HG02870 (cell line): ENCODE results near the gene YWHAB.

ENCODE experiments used
- ATAC-seq: cut with Tn5 transposase; IDR thresholded peaks from one replicate; pipeline ENCODE4 v1.9.1; 2021; ENCODE audit warnings: mild to moderate bottlenecking, moderate library complexity; ENCODE audit not compliant: unreplicated experiment

The YWHAB gene

GRCh38 chr20:44911264-44911921, 25.9 kb downstream of the YWHAB start:
- ATAC-seq = no peak

- ATAC-seq = no peak
These were observed 26.7 kb downstream of the YWHAB start for GRCh38 chr20:44912189-44912588.

GRCh38 chr20:44914924-44915323, 29.4 kb downstream of the YWHAB start:
- no peak for ATAC-seq

GRCh38 chr20:44916586-44916985, 31.1 kb downstream of the YWHAB start:
- ATAC-seq = no peak

GRCh38 chr20:44917399-44917798, 31.9 kb downstream of the YWHAB start:
- ATAC-seq = no peak

- ATAC-seq = no peak
These were observed 32.8 kb downstream of the YWHAB start for GRCh38 chr20:44918342-44918741.

GRCh38 chr20:44918761-44919160, 33.3 kb downstream of the YWHAB start:
- no peak for ATAC-seq

GRCh38 chr20:44921447-44921846, 35.9 kb downstream of the YWHAB start:
- ATAC-seq = no peak

- ATAC-seq = no peak
These were observed 39.0 kb downstream of the YWHAB start for GRCh38 chr20:44924541-44924940.

- ATAC-seq = no peak
These were observed 43.1 kb downstream of the YWHAB start for GRCh38 chr20:44928595-44928994.

- no peak for ATAC-seq
These were observed 45.1 kb downstream of the YWHAB start for GRCh38 chr20:44930517-44931168.

GRCh38 chr20:44931911-44932310, 46.4 kb downstream of the YWHAB start:
- ATAC-seq = no peak

GRCh38 chr20:44932916-44933315, 47.4 kb downstream of the YWHAB start:
- ATAC-seq = no peak

- ATAC-seq = no peak
These were observed 51.0 kb downstream of the YWHAB start for GRCh38 chr20:44936510-44936909.

GRCh38 chr20:44938637-44939036, 53.1 kb downstream of the YWHAB start:
- no peak for ATAC-seq

GRCh38 chr20:44941120-44941691, 55.7 kb downstream of the YWHAB start:
- ATAC-seq = no peak

- no peak for ATAC-seq
These were observed 56.9 kb downstream of the YWHAB start for GRCh38 chr20:44942264-44942973.

GRCh38 chr20:44943828-44944227, 58.3 kb downstream of the YWHAB start:
- ATAC-seq = no peak

- ATAC-seq = no peak
These were observed 59.8 kb downstream of the YWHAB start for GRCh38 chr20:44945261-44945660.

GRCh38 chr20:44946271-44946852, 60.9 kb downstream of the YWHAB start:
- ATAC-seq = no peak

GRCh38 chr20:44948107-44948506, 62.6 kb downstream of the YWHAB start:
- ATAC-seq = no peak
